Measurements from ENCODE around the gene CDR2. TPM values are rescaled to one million over a fixed set of nuclear protein-coding genes. Genes with fewer than 3 reads are reported as not detected.
A peak's percentile ranks its signal among the peaks of the same experiment; 100 is the strongest.

The CDR2 gene
- total RNA-seq, 1 donor from 2014 or later, result 57.6 TPM

DNA sequence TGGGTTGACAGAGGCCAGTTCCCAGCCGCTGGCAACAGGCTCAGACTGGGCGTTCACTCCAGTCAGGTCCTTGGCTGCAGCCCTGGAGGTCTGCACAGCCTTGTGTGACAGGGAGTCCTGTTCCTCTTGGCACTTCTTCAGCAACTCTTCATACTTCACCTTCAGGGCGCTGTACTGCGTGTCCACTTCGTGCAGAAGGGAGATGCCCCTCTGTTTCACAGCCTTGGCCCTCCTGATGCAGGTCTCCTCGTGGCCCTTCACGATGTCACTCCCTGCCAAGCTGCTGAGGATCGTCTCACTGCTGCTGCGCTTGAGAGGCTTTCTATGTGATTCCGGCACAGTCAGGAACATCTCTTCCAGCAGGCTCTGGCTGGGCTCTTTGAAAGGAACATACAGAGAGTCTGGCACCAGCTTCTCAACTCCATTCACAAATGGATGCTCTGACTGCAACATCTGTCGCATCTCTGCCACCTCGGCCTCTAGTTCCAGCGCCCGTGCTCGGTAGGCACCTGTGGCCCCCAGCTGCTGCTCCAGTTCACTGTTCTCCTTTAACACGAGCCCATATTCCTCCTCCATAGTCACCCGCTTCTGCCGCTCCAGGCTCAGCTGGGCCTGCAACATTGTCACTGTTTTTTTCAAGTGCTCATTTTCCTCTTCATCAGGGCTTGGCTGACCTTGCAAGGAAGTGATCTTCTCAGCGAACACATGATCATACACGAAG is 27.2 kb downstream of the CDR2 start:
- no peaks in the 10 kb centered on the region for H3K9me3 ChIP-seq (ENCODE audit: insufficient read depth, low read depth, low read length)
- Mint-ChIP-seq H3K9me3 (ENCODE audit: unreplicated experiment) (no peaks in the 10 kb centered on the region), H3K27me3 (ENCODE audit: low read depth, unreplicated experiment) (no peaks in the 10 kb centered on the region), H3K36me3 (ENCODE audit: low read depth, unreplicated experiment) (peaks cover 37% of the 10 kb centered on the region), H3K27ac (ENCODE audit: unreplicated experiment) (peak overlapping the region; percentile 67), H3K4me3 (ENCODE audit: unreplicated experiment) (no peak overlapping the region), H3K4me1 (ENCODE audit: low read depth, unreplicated experiment) (peaks cover 13% of the 10 kb centered on the region)
- peaks cover 36% of the 10 kb centered on the region for H3K79me2 ChIP-seq (ENCODE audit: insufficient read depth, low read length)
- H3K9ac ChIP-seq (ENCODE audit: low read length), result no peak overlapping the region
- peaks cover 50% of the 10 kb centered on the region for H3K36me3 ChIP-seq (ENCODE audit: insufficient read depth, low read length)
- H2AFZ ChIP-seq (ENCODE audit: low read depth, low read length), result no peak overlapping the region
- no peaks in the 10 kb centered on the region for H3K4me1 ChIP-seq (ENCODE audit: insufficient read depth, low read length)
- H3K27ac ChIP-seq (ENCODE audit: low read depth, low read length), result no peak overlapping the region
- no peak overlapping the region for H3K4me2 ChIP-seq (ENCODE audit: low read length)
- no peak for TF ChIP-seq EZH2 (IDR thresholded peaks at IDR 0.05; ENCODE audit: insufficient read depth, low read length)
- TF ChIP-seq, protein P1, sequence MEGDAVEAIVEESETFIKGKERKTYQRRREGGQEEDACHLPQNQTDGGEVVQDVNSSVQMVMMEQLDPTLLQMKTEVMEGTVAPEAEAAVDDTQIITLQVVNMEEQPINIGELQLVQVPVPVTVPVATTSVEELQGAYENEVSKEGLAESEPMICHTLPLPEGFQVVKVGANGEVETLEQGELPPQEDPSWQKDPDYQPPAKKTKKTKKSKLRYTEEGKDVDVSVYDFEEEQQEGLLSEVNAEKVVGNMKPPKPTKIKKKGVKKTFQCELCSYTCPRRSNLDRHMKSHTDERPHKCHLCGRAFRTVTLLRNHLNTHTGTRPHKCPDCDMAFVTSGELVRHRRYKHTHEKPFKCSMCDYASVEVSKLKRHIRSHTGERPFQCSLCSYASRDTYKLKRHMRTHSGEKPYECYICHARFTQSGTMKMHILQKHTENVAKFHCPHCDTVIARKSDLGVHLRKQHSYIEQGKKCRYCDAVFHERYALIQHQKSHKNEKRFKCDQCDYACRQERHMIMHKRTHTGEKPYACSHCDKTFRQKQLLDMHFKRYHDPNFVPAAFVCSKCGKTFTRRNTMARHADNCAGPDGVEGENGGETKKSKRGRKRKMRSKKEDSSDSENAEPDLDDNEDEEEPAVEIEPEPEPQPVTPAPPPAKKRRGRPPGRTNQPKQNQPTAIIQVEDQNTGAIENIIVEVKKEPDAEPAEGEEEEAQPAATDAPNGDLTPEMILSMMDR (IDR thresholded peaks at IDR 0.05; ENCODE audit: insufficient read depth, low read depth, low read length), result no peak
- DNase-seq (ENCODE audit: low read depth) (no peak), FAIRE-seq (no peak)
- H4K20me1 ChIP-seq (ENCODE audit: insufficient read depth, low read length), result peaks cover 42% of the 10 kb centered on the region
- H3K27me3 ChIP-seq (ENCODE audit: insufficient read depth, low read length), result no peaks in the 10 kb centered on the region
- no peak overlapping the region for H3K4me3 ChIP-seq (ENCODE audit: insufficient read depth, low read depth, low read length)

DNA sequence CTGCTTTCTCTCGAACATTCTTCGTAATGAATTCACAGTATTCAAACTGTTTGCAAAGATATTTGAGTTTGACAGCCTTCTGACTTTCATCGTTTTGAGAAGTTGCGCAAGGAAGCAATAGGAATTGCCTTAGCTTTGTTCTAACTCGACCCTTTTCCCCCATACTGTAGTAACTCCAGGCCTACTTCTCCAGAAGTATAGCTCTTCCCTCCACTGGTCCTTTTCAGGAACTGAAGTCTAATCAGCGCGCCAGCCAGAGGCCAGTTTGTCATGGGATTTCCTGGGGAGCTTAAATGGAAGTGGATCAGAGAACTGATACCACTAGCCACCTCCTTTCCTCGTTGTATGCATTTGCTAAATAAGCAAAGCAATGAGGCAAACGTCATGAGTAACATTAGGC is 27.9 kb downstream of the CDR2 start:
- peaks cover 28% of the 10 kb centered on the region for H3K79me2 ChIP-seq (ENCODE audit: insufficient read depth, low read length)
- peaks cover 47% of the 10 kb centered on the region for H3K36me3 ChIP-seq (ENCODE audit: insufficient read depth, low read length)
- H3K4me2 ChIP-seq (ENCODE audit: low read length), result no peak overlapping the region

More for the DNA sequence above, 27.9 kb downstream of the CDR2 start:
- H3K27ac Mint-ChIP-seq (ENCODE audit: unreplicated experiment), result no peak overlapping the region
- Histone ChIP-seq H3K4me3 (ENCODE audit: insufficient read depth, low read depth, low read length) (no peak overlapping the region), H3K9ac (ENCODE audit: low read length) (no peak overlapping the region), H3K4me1 (ENCODE audit: insufficient read depth, low read length) (no peaks in the 10 kb centered on the region), H4K20me1 (ENCODE audit: insufficient read depth, low read length) (peaks cover 34% of the 10 kb centered on the region), H2AFZ (ENCODE audit: low read depth, low read length) (no peak overlapping the region), H3K9me3 (ENCODE audit: insufficient read depth, low read depth, low read length) (no peaks in the 10 kb centered on the region), H3K27me3 (ENCODE audit: insufficient read depth, low read length) (no peaks in the 10 kb centered on the region), H3K27ac (ENCODE audit: low read depth, low read length) (no peak overlapping the region)
- no peak overlapping the region for H3K4me3 Mint-ChIP-seq (ENCODE audit: unreplicated experiment)
- peaks cover 5% of the 10 kb centered on the region for H3K4me1 Mint-ChIP-seq (ENCODE audit: low read depth, unreplicated experiment)
- H3K36me3 Mint-ChIP-seq (ENCODE audit: low read depth, unreplicated experiment), result peaks cover 38% of the 10 kb centered on the region
- H3K9me3 Mint-ChIP-seq (ENCODE audit: unreplicated experiment), result no peaks in the 10 kb centered on the region
- DNase-seq (ENCODE audit: low read depth), result no peak
- no peak for FAIRE-seq
- TF ChIP-seq, protein P1 (IDR thresholded peaks at IDR 0.05; ENCODE audit: insufficient read depth, low read depth, low read length), result no peak
- TF ChIP-seq EZH2 (IDR thresholded peaks at IDR 0.05; ENCODE audit: insufficient read depth, low read length), result no peak
- H3K27me3 Mint-ChIP-seq (ENCODE audit: low read depth, unreplicated experiment), result no peaks in the 10 kb centered on the region

Data from astrocyte (in vitro differentiated cells and primary cell).